Panc1 (cell line): ENCODE results near the gene FGF11.

ENCODE experiments used
- CTCF ChIP-seq: fragments of 450-650 bp; IDR thresholded peaks from 2 replicates; pipeline ENCODE4 v1.5.1; 2017; ENCODE audit warnings: mild to moderate bottlenecking
- POLR2AphosphoS5 ChIP-seq: IDR thresholded peaks from 2 replicates; pipeline ENCODE4 v1.6.1; 2012; ENCODE audit warnings: mild to moderate bottlenecking, low read depth, low read length, moderate library complexity
- REST ChIP-seq, 2 experiments: IDR thresholded peaks; 2 replicates each; pipeline ENCODE4 v1.6.1; 2011 to 2012; ENCODE audit warnings: low read depth in 2 of 2, control low read depth in 1 of 2, low read length in 1 of 2, mild to moderate bottlenecking in 1 of 2, moderate library complexity in 1 of 2; ENCODE audit not compliant: insufficient read depth in 1 of 2

GRCh38 chr17:7466639-7467341 is 27.5 kb downstream of the FGF11 start:
- TF ChIP-seq CTCF (no peak), POLR2AphosphoS5 (no peak), REST (IDR thresholded peaks at IDR 0.05; ENCODE audit: insufficient read depth in 1 of 2, low read depth in 2 of 2, low read length in 1 of 2) (no peak)
